ENCODE results near the gene PSMC3IP.

GRCh38 chr17:42565523-42566214 is 11.9 kb downstream of the PSMC3IP start:
- no peak for TF ChIP-seq CTCF (IDR thresholded peaks at IDR 0.05)
- TF ChIP-seq KAT7 (CRISPR knock-in tag; IDR thresholded peaks at IDR 0.05; ENCODE audit: borderline replicate concordance): no peak
- TF ChIP-seq ZNF121 (CRISPR knock-in tag; IDR thresholded peaks at IDR 0.05): no peak
- no peak for TF ChIP-seq MLX (CRISPR knock-in tag; IDR thresholded peaks at IDR 0.05)
- no peak for TF ChIP-seq NR3C1 (CRISPR knock-in tag; conservative IDR thresholded peaks at IDR 0.05; ENCODE audit: low read depth)
- no peak for TF ChIP-seq CREM (CRISPR knock-in tag; IDR thresholded peaks at IDR 0.05)
- no peak for TF ChIP-seq SMAD4 (CRISPR knock-in tag; IDR thresholded peaks at IDR 0.05)
- no peak for TF ChIP-seq JUN (CRISPR knock-in tag; IDR thresholded peaks at IDR 0.05)
- no peak for TF ChIP-seq ZBTB21 (CRISPR knock-in tag; IDR thresholded peaks at IDR 0.05; ENCODE audit: borderline replicate concordance)

All from WTC11 (cell line).